Vagina (tissue), 2 donors: ENCODE results near the gene RBKS. TPM values are rescaled to one million over a fixed set of nuclear protein-coding genes. Genes with fewer than 3 reads are reported as not detected.
A peak's percentile ranks its signal among the peaks of the same experiment; 100 is the strongest.

Experiments
- DNase-seq, 2 donors: peaks; one replicate each; pipeline ENCODE4 v3.0.0-alpha.2; 2017; ENCODE audit errors: extremely low spot score in 2 of 2
- H3K27ac ChIP-seq: fragments of 200-600 bp; sonication (generic); one replicate; pipeline ENCODE4 v1.5.1; 2019
- H3K27me3 ChIP-seq: fragments of 200-600 bp; sonication (generic); one replicate; pipeline ENCODE4 v1.5.1; 2019
- H3K36me3 ChIP-seq, 2 donors: fragments of 200-600 bp; sonication (generic); one replicate each; pipeline ENCODE4 v1.5.1; 2017 to 2019
- H3K4me1 ChIP-seq: fragments of 200-600 bp; sonication (generic); one replicate; pipeline ENCODE4 v1.5.1; 2019
- H3K4me3 ChIP-seq, 2 donors: fragments of 200-600 bp; sonication (generic); 1 replicate in 1 of 2; 2 replicates in 1 of 2; pipeline ENCODE4 v1.5.1; 2016 to 2019
- H3K9me3 ChIP-seq: fragments of 200-600 bp; sonication (generic); one replicate; pipeline ENCODE4 v1.5.1; 2019
- CTCF ChIP-seq, 3 experiments: fragments of 450-650 bp in 2 of 3; fragments of 200-600 bp in 1 of 3; sonication (generic) in 1 of 3; IDR thresholded peaks; one replicate each; pipeline ENCODE4 v1.5.1; 2017 to 2019; ENCODE audit warnings: antibody characterized with exemption in 3 of 3, mild to moderate bottlenecking in 2 of 3, moderate library complexity in 2 of 3
- POLR2A ChIP-seq, 2 donors: fragments of 450-650 bp; IDR thresholded peaks; one replicate each; pipeline ENCODE4 v1.6.1; 2017; ENCODE audit warnings: antibody characterized with exemption in 2 of 2, mild to moderate bottlenecking in 2 of 2, moderate library complexity in 2 of 2
- POLR2AphosphoS5 ChIP-seq, 2 donors: sonication (generic); formaldehyde crosslinking; IDR thresholded peaks; one replicate each; pipeline ENCODE4 v1.9.0; 2017; ENCODE audit warnings: antibody characterized with exemption in 2 of 2, mild to moderate bottlenecking in 2 of 2, low read depth in 1 of 2; ENCODE audit not compliant: insufficient read depth in 1 of 2
- intact Hi-C: fragments of 100-400 bp; cut with DNase I; formaldehyde crosslinking; loops from one replicate; pipeline ENCODE4 v1.15.1; 2023
- total RNA-seq: library from RNA; depleted of rRNA; stranded (reverse); fragments of >200 nt; gene quantifications from one replicate; pipeline ENCODE4 v1.2.3, GENCODE V29; 2016

The RBKS gene
- total RNA-seq, 1 donor from 2014 or later = 2.2 TPM

- Histone ChIP-seq H3K27ac (no peak overlapping the region), H3K4me3 (no peak overlapping the region), H3K4me1 (no peaks in the 10 kb centered on the region), H3K9me3 (no peaks in the 10 kb centered on the region), H3K27me3 (no peaks in the 10 kb centered on the region), H3K36me3 (no peaks in the 10 kb centered on the region)
- TF ChIP-seq POLR2A (IDR thresholded peaks at IDR 0.05) (no peak), CTCF (IDR thresholded peaks at IDR 0.05) (no peak), POLR2AphosphoS5 (IDR thresholded peaks at IDR 0.05; ENCODE audit: insufficient read depth in 1 of 2, low read depth in 1 of 2) (no peak)
- DNase-seq = no peak
- intact Hi-C loops = no loop called here
Observed at GRCh38 chr2:27808984-27809383, 81.2 kb downstream of the RBKS start.

- intact Hi-C loops = no loop called here
- Histone ChIP-seq H3K4me1 (no peaks in the 10 kb centered on the region), H3K9me3 (no peaks in the 10 kb centered on the region), H3K27ac (no peak overlapping the region), H3K4me3 (no peak overlapping the region), H3K27me3 (no peaks in the 10 kb centered on the region), H3K36me3 (no peaks in the 10 kb centered on the region)
- TF ChIP-seq POLR2A (IDR thresholded peaks at IDR 0.05) = no peak
- no peak for DNase-seq
Observed at GRCh38 chr2:27808418-27808817, 81.8 kb downstream of the RBKS start.

- intact Hi-C loops = no loop called here
- Histone ChIP-seq H3K36me3 (no peaks in the 10 kb centered on the region), H3K9me3 (no peaks in the 10 kb centered on the region), H3K4me1 (no peaks in the 10 kb centered on the region), H3K4me3 (no peak overlapping the region), H3K27ac (no peak overlapping the region), H3K27me3 (no peaks in the 10 kb centered on the region)
- DNase-seq = no peak
- TF ChIP-seq CTCF (IDR thresholded peaks at IDR 0.05) (peak in 1 of 3 experiments; percentile 60), POLR2A (IDR thresholded peaks at IDR 0.05) (no peak)
Observed at GRCh38 chr2:27807476-27807875, 82.7 kb downstream of the RBKS start.

- no peaks in the 10 kb centered on the region for H3K9me3 ChIP-seq
- no peaks in the 10 kb centered on the region for H3K27me3 ChIP-seq
- no peaks in the 10 kb centered on the region for H3K36me3 ChIP-seq
- H3K27ac ChIP-seq = no peak overlapping the region
- H3K4me3 ChIP-seq = no peak overlapping the region
- DNase-seq = no peak
- TF ChIP-seq POLR2A (IDR thresholded peaks at IDR 0.05) (no peak), POLR2AphosphoS5 (IDR thresholded peaks at IDR 0.05; ENCODE audit: insufficient read depth in 1 of 2, low read depth in 1 of 2) (no peak), CTCF (IDR thresholded peaks at IDR 0.05) (no peak)
- no peaks in the 10 kb centered on the region for H3K4me1 ChIP-seq
- intact Hi-C loops = no loop called here
Observed at GRCh38 chr2:27806311-27807059, 83.7 kb downstream of the RBKS start.

GRCh38 chr2:27805180-27805579 is 85.0 kb downstream of the RBKS start:
- Histone ChIP-seq H3K4me1 (no peaks in the 10 kb centered on the region), H3K27ac (no peak overlapping the region), H3K36me3 (no peaks in the 10 kb centered on the region), H3K9me3 (no peaks in the 10 kb centered on the region), H3K27me3 (no peaks in the 10 kb centered on the region), H3K4me3 (no peak overlapping the region)
- no peak for TF ChIP-seq POLR2A (IDR thresholded peaks at IDR 0.05)
- no peak for TF ChIP-seq POLR2AphosphoS5 (IDR thresholded peaks at IDR 0.05; ENCODE audit: insufficient read depth in 1 of 2, low read depth in 1 of 2)
- no peak for TF ChIP-seq CTCF (IDR thresholded peaks at IDR 0.05)
- intact Hi-C loops = no loop called here
- no peak for DNase-seq
